ENCODE data around the gene UROC1.

Gene UROC1

GRCh38 chr3:126530171-126531050, 12.8 kb upstream of the UROC1 start:
- no peak for DNase-seq

GRCh38 chr3:126529585-126530170, 12.1 kb upstream of the UROC1 start:
- DNase-seq: peak in 1 of 2 experiments; percentile 23

GRCh38 chr3:126528800-126529541, 11.4 kb upstream of the UROC1 start:
- no peak for DNase-seq

GRCh38 chr3:126528419-126528799, 10.8 kb upstream of the UROC1 start:
- no peak for DNase-seq

- peak; percentile 18 to 27 for DNase-seq
These were observed 10.1 kb upstream of the UROC1 start for GRCh38 chr3:126527455-126528211.

- DNase-seq: no peak
These were observed 9.4 kb upstream of the UROC1 start for GRCh38 chr3:126527006-126527405.

- no peak for DNase-seq
These were observed 9.1 kb upstream of the UROC1 start for GRCh38 chr3:126526668-126527005.

GRCh38 chr3:126525853-126526667, 8.5 kb upstream of the UROC1 start:
- DNase-seq: no peak

GRCh38 chr3:126525091-126525852, 7.7 kb upstream of the UROC1 start:
- DNase-seq: no peak

- DNase-seq: peak; percentile 37 to 65
These were observed 6.9 kb upstream of the UROC1 start for GRCh38 chr3:126524429-126524988.

GRCh38 chr3:126523745-126524428, 6.3 kb upstream of the UROC1 start, which contains the start of gene CHST13:
Gene CHST13 (plus strand): TSS chr3:126524155. CDS start chr3:126524333, 178 bp downstream.
- DNase-seq: peak; percentile 37 to 76

GRCh38 chr3:126522363-126522788, 4.8 kb upstream of the UROC1 start:
- DNase-seq: peak; percentile 53 to 78

GRCh38 chr3:126521122-126521891, 3.7 kb upstream of the UROC1 start:
- peak in 1 of 2 experiments; percentile 26 for DNase-seq

GRCh38 chr3:126519506-126520455, 2.2 kb upstream of the UROC1 start:
- DNase-seq: no peak

- DNase-seq: no peak
These were observed 1.2 kb upstream of the UROC1 start for GRCh38 chr3:126518779-126519177.

GRCh38 chr3:126517986-126518778, 609 bp upstream of the UROC1 start:
- no peak for DNase-seq

GRCh38 chr3:126516936-126517290, 660 bp downstream of the UROC1 start:
- no peak for DNase-seq
